Fibroblast of gingiva (primary cell): Measurements from ENCODE around the gene SYNGR3.
A peak's percentile ranks its signal among the peaks of the same experiment; 100 is the strongest.

Experiments used
- DNase-seq: peaks from one replicate; pipeline ENCODE4 v3.0.0-alpha.2; 2011; ENCODE audit warnings: low read depth

The SYNGR3 gene

DNA sequence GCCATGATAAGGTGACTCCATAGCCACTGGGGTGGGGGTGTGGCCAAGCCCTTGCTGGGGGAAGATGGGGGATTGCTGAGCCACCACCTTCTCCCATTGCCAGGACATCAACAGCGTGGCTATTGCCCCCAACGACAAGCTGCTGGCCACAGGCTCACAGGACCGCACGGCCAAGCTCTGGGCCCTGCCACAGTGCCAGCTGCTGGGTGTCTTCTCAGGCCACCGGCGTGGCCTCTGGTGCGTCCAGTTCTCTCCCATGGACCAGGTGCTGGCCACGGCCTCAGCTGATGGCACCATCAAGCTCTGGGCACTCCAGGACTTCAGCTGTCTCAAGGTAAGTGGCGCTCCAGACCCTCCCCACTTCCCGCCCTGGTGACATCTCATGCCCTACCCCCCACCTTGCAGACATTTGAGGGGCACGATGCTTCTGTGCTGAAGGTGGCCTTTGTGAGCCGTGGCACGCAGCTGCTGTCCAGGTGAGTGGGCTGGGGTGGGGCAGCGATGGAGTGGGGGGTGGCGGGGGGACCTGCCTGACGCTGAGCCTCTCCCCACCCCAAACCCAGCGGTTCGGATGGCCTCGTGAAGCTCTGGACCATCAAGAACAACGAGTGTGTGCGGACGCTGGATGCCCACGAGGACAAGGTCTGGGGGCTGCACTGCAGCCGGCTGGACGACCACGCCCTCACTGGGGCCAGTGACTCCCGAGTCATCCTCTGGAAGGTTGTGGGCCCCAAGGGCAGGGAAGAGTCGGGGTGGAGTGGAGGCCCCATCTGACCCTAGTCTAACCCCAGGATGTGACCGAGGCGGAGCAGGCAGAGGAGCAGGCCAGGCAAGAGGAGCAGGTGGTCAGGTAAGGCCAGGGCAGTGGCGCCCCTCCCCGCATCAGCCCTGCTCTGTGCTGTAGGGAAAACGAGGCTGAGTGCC lies 12.6 kb upstream of the SYNGR3 start:
- DNase-seq = no peak

DNA sequence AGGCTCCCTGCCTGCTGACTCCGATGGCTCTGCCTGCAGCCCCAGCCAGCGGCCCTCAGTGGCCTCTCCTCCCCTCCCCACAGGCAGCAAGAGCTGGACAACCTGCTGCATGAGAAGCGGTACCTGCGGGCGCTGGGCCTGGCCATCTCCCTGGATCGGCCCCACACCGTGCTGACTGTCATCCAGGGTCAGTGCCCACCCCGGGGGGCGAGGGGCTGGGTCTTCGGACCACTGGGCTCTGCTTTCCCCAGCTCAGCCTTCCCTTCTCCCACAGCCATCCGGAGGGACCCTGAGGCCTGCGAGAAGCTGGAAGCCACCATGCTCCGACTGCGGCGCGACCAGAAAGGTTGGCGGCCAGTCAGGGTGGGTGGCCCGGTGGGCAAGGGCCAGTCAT lies 11.9 kb upstream of the SYNGR3 start:
- DNase-seq = no peak

DNA sequence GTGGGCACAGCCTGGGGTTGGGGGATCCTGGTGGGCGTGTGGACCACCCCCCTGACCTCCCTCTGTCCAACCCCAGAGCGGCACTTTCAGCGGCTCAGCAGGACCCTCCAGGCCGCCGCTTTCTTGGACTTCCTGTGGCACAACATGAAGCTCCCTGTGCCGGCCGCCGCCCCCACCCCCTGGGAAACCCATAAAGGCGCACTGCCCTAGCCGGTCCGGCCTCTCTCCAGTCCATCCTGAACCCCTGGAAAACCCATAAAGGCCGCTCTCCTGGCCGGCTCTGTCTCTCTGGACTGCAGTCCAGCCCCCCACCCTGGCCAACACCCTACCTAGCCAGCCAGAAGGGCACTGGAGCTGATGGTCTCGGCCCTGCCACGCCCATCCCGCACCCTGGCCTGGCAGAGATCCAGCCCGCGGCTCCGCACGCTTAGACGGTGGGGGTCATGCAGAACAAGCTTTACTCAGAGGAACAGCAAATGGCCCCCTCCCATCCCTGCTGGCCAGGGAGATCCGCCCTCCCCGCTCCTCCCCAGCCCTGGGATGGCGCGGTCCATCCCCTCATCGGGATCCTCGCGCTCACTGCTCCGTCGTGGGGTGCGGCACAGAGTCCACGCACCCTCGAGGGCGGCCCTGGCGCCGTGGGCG lies 11.2 kb upstream of the SYNGR3 start:
- no peak for DNase-seq

DNA sequence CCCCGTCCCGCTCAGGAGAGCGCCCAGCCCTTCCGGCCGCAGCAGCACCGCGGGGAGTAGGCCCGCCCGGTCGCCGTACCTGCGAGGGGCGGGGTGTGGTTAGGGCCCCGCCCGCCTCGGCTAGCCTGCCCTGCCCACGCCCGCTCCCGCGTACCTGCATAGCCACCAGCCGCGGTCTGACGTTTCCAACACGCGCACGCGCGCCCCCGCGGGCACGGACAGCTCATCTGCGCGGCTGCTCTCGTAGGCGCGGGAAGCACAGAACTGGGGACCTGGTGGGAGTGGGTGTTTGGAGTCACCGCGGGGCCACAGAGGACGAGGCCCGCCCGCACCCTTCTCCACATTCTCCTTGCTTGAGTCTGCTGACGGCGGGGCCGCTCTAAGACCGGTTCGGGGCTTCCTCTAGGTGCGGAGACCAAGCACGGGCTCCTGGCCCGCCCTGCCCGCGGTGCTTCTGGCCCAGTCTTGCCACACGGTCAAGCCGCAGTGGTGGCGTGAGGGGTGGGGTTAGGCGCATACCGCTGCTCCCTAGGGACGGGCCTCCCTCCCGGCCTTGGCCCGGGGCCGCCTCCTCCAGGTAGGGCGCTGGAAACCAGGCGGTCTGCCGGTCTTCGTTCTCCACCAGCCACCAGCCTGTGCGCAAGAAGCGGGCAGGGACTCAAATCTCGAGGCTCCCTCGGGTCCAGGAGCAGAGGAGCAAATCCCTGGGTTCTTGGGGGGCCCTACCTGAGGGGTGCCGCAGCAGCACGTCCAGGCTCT lies 10.3 kb upstream of the SYNGR3 start:
- DNase-seq = no peak

DNA sequence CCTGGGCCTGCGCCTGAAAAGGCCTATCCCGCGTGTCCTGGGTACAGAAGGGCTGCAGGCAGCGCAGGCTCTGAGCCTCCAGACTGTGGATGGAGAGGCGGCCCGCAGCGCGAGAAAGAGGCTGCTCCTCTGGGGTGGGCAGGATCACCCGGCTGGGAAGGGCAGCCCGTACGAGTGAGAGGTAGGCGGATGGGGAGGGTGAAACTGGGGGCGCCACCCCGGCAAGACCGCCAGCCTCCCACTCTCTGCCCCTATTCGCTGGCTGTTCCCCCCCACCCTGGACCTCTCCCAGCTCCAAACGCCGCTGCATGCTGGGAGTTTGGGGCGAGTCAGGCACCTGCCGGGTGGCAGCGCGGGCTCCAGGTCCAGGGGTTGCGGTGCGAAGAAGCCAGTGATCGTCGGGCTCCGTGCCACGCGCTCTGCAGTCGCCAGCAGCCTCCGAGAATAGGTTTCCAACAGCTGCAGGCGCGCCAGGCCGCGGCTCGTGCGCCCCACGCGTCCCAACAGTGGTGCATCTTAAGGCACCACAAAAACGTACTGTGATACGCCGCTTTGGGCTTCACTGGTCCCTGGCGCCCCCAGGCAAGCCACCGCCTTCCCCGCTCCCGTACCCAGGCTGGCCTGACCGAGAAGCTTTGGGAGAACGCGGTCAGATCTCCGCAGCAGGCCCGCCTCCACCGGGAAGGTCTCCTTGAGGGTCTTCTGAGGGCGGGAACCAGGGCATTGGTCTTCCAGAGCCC lies 9.6 kb upstream of the SYNGR3 start:
- DNase-seq = no peak

DNA sequence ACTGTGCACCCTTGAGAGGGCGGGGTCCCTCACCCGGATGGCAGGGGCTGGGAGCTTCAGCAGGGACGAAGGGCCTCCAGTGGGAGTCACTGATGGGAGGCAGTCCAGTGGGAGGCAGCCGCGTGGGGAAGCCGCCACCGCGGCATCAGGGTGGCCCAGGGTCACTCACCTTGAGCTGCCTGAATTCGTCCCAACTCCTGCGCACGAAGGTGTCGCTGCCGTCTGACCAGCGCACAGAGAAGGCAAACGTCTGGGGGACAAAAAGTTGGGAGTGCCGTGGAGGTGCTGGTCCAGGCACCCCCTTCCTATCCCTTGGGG lies 9.0 kb upstream of the SYNGR3 start:
- DNase-seq = no peak

DNA sequence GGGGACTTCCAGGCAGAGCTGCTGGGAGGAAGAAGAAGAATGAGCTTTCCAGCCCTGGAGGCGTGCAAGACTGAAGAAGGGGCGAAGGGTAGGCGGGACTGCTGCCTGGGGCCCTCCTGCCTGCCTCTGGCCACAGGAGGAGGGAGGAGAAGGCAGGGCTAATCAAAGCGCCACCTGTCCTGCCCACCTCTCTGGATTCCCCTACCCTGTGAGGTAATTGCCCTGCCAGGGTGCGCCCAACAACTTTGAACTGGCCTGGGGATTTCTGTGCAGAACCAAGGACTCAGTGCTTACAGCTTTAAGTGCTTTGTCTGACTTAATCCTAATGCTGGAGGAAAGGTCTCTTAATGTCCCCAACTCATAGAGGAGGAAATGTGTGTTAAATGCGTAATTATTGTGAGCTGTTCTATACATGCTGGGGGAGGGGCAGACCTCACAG lies 8.4 kb upstream of the SYNGR3 start, which contains the start of gene NOXO1:
TSS of gene NOXO1 (minus strand) at position 72 of the 439 bp plus-strand sequence. CDS start 290 bp downstream, outside the sequence.
- no peak for DNase-seq

DNA sequence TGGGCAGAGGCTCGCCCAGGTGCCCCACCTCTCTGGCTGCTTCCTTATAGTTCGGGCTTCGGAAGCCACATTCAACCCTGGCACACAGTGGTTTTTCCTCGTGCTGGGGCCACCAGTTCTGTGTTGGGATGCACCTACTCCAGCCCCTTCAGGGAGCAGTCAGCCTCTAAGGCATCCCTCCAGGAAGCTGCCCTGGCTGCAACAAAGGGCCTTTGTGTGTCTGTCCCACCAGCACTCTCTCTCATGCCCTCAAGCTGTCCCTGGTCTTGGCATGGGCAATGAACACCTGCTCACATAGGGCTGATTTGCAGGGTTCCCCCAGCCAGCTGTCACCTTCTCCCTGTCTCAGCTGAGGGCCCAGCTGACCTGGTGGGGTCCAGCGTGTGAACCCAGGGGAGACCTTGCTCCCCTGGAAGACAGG lies 7.7 kb upstream of the SYNGR3 start:
- no peak for DNase-seq

DNA sequence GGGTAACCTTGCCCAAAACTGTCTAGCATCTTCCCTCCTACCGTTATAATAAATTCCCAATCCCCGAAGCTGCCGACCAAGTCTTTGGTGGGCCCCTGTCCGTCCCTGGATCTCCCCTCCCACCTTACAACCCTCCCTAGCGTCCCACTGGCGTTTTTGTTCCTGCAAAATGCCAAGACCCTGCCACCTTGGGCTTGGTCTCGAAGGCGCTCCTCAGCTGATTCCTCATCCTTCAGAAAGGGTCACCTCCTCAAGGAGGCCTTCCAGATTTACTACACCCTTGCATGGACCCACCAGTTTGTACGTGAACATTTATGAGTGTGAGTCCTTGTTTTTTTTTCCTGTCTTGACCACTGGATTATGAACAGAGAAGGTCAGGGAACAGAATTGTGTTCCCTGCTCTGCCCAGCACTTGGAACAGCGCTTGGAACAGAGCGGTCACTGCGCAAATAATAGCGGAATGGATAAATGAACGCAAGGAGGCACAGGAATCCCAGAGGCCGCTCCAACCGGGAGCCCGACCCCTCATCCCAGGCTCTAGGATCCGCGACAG lies 6.7 kb upstream of the SYNGR3 start:
- no peak for DNase-seq

DNA sequence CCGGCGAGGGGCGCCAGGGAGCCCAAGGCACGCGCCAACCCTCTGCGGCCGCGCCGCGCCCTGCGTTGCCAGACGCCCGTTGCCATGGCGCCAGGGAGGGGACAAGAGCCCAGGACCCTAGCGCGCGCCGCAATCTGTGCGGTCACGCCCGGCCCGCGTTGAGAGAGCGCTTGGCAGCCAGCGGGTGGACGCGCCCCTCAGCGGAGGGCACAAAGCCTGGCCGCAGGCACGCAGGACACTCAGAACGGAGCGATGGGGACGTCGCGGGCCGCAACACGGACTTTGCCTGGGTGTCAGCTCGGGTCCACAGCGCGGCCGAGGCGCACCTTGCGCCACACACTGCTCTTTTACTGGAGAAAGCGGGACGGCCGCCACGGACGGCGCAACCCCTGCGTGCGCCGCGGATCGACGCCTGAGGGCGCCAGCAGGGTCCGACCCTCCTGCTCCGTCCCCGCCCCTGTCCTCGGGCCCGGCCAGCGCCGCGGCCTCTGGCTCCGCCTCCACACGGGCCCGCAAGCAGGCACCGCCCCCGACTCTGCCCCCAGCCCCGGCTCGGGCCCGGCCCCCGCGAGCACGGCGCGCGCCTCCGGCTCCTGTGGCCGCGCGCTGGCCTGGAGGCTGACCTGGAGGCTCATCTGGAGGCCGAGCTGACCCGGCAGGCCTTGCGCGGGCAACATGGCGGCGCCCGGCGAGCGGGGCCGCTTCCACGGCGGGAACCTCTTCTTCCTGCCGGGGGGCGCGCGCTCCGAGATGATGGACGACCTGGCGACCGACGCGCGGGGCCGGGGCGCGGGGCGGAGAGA lies 6.0 kb upstream of the SYNGR3 start, which contains the start of gene GFER:
TSS of gene GFER (plus strand) at position 650 of the 803 bp plus-strand sequence. CDS start at position 676, 26 bp downstream.
- peak; percentile 94 for DNase-seq

DNA sequence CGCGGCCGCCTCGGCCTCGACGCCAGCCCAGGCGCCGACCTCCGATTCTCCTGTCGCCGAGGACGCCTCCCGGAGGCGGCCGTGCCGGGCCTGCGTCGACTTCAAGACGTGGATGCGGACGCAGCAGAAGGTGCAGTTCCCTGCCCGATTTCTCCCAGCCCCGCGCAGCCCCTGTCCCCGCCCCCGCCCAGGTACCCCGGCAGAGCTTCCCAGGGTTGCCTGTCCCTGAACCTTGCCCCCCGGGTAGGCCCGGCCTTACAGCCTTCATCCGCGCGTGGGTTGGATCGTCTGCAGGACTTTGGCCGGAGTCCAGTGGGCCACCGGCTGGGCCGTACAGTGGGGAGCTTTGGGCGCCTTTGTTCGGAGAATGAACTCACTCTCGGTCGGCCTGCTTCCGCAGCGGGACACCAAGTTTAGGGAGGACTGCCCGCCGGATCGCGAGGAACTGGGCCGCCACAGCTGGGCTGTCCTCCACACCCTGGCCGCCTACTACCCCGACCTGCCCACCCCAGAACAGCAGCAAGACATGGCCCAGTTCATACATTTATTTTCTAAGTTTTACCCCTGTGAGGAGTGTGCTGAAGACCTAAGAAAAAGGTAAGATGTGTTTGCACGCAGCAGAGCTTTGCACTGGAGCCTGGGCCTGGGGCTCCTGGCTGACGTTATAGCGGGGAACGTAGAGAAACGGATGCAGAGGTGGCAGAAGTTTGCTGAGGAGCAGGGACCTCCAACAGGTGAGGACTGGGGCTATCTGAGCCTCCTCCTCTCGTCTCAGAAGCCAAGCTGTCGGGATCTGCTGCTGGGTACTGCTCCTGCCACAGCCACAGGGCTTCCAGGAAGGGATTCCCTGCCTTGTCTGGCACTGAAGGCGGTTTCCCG lies 5.2 kb upstream of the SYNGR3 start:
- no peak for DNase-seq

DNA sequence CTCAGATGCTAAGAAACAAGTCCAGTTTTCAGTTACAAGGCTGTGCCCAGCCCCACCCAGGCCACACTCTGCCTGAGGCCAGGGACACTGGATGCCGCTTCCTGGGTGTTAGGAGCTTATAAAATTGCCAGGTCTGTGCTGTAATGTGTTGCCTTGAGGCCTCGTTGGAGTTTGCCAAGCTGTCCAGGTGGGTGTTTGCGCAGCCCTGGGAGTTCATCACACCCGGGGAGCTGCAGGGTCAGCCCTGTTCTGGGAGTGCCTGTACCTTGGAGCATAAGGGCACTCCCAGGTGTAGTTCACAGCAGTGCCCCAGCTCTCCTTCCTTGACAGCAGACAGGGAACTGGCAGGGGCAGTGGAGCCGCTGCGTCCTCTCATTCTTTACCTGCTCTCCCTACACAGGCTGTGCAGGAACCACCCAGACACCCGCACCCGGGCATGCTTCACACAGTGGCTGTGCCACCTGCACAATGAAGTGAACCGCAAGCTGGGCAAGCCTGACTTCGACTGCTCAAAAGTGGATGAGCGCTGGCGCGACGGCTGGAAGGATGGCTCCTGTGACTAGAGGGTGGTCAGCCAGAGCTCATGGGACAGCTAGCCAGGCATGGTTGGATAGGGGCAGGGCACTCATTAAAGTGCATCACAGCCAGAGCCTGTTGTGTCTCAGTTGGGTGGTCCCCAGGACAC lies 4.2 kb upstream of the SYNGR3 start:
- no peak for DNase-seq

DNA sequence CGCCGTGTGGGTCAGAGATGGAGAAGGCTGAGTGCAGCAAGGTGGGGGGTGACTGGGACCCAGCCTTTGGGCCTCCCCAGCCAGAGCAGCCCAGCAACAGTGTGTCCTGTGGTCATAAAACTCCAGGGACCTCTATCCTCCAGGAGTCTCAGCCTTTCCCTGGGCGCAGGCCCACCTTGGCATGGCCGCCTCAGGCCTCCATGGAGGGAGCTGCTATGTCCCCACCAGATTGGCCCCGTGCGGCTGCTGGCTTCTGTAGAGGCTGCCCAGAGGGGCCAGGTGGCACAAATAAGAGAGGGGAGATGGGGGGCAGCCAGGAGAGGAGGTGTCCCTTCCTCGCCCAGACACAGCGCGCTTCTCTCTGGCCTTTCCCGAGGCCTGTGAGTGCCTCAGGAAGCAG lies 2.6 kb upstream of the SYNGR3 start:
- no peak for DNase-seq

DNA sequence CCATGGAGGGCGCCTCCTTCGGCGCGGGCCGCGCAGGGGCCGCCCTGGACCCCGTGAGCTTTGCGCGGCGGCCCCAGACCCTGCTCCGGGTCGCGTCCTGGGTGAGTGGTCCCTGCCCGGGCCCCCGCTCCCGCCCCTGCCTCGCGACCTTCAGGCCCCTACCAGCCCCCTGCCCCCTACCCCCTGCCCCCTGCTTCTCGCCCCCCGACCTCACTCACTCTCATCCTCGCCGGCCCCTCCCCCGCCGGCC lies 256 bp downstream of the SYNGR3 start:
- no peak for DNase-seq

DNA sequence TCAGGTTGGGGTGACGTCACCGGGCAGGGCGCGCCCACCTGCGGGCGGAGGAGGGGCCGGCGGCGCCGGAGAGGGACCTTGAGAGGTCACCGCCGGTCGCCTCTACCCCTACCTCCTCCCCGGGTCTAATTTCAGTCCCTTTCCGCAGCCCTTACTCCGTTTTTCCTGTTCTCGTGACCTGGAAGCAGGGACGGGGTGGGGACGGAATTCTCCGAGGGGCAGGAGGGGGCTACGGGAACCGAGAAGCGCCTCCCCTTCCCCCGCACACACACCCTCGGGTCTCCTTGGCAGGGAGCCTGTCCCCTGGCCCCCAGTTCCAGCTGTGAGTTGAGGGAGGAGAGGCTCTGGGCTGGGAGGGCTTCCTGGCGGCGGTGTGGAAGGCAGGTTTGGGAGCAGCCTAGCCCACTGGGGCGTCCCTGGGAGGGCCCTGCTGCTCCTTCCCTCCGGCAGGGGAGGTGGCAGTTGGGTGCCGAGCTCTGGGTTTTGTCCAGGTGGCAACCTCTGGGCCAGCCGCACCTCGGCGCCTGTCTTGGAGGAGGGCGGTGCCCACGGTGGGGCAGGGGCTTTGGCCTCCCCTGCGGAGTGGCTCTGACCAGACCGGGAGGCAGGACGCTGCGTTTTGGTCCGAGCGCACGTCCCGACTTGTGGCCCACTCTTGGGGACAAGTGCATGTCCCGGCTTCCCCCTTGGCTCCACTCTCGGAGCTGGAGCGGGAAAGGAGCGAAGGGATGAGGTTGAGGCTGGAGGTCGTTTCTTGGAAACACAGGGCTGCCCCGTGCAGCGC lies 773 bp downstream of the SYNGR3 start:
- DNase-seq = no peak

DNA sequence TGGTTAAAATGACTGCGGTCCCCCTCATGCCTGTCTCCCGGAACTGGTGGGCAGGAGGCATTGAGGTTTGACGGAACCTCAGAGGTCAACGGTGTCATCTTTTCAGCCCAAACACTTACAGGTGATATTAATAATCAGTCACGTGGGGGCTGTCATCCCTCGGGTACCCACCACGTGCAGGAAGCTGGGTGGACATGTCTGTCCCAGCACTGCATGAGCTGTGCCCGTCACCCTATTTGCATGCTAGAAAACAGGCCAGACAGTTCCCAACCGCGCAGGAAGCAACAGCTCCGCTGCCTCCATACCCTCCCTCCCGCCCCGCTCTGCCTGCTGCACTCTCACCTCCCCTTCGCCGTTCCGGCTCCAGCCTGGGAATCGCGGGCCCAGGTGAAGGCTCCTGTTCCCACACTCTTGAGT lies 1.4 kb downstream of the SYNGR3 start:
- no peak for DNase-seq

DNA sequence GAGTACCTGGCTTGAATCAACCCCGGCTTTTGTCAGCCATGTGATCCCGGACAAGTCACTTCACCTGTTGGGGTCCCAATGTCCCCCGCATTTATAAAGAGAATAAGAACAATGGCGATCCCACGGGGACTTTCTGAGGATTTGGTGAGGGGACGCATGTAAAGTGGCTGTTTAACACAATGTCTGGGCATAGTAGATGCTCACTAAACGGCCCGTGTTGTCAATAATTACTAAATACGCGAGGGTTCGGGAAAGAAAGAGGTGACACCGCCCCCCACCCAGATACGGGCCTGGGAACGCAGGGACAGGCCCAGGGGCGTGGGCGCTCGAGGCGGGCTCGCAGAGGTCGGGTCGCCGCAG lies 1.8 kb downstream of the SYNGR3 start:
- no peak for DNase-seq

DNA sequence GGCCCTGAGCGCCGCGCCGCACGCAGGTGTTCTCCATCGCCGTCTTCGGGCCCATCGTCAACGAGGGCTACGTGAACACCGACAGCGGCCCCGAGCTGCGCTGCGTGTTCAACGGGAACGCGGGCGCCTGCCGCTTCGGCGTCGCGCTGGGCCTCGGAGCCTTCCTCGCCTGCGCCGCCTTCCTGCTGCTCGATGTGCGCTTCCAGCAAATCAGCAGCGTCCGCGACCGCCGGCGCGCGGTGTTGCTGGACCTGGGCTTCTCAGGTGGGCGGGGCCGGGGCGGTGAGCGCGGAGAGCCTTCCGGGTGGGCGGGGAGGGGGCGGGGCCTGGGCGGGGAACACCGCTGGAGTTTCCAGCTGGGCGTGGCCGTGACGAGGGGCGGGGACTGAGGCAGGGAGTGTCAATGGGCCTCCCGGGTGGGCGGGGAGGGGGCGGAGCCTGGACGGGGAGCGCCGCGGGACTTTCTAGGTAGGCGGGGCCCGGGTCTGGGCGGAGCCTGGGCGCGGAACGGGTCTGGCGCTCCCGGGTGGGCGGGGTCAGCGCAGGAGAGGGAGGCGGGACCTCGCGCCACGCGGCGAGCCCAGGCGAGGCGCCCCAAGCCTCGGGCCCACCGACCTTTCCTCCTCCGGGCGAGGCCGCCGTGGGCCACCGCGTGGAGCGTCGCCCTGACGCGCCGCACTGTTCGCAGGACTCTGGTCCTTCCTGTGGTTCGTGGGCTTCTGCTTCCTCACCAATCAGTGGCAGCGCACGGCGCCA lies 2.4 kb downstream of the SYNGR3 start:
- DNase-seq = peak; percentile 82
